ENCODE data around the gene XRCC3. TPM values are rescaled to one million over a fixed set of nuclear protein-coding genes. Genes with fewer than 3 reads are reported as not detected.

Gene XRCC3
- total RNA-seq, 1 experiment from 2014 or later: 46.7 TPM

GRCh38 chr14:103714063-103714724, 1.1 kb downstream of the XRCC3 start:
- peaks cover 4% of the 10 kb centered on the region; the same call in 1 of the 2 replicates for H3K36me3 Mint-ChIP-seq
- CTCF ChIA-PET: interaction anchor here (1.8 kb wide), 1 partner anchor 187 kb away, joined by 6 read pairs; no protein-coding TSS in a partner anchor

More at GRCh38 chr14:103714063-103714724, 1.1 kb downstream of the XRCC3 start:
- DNase-seq (ENCODE audit: low spot score): no peak
- POLR2A ChIA-PET: no interaction called here
- peak overlapping the region; percentile 77 for H3K4me3 Mint-ChIP-seq
- H3K9me3 Mint-ChIP-seq: no peaks in the 10 kb centered on the region
- no peak for TF ChIP-seq ZNF532 (CRISPR knock-in tag; IDR thresholded peaks at IDR 0.05; ENCODE audit: borderline replicate concordance)
- TF ChIP-seq ATF6 (CRISPR knock-in tag; IDR thresholded peaks at IDR 0.05): no peak
- TF ChIP-seq CDX4 (CRISPR knock-in tag; IDR thresholded peaks at IDR 0.05; ENCODE audit: borderline replicate concordance): no peak
- TF ChIP-seq CTCF (IDR thresholded peaks at IDR 0.05): no peak
- no peak for TF ChIP-seq ZSCAN18 (CRISPR knock-in tag; IDR thresholded peaks at IDR 0.05)
- peak; percentile 79 for TF ChIP-seq ZNF121 (CRISPR knock-in tag; IDR thresholded peaks at IDR 0.05)
- TF ChIP-seq NFE2L1 (CRISPR knock-in tag; IDR thresholded peaks at IDR 0.05): no peak
- TF ChIP-seq ZNF317 (CRISPR knock-in tag; IDR thresholded peaks at IDR 0.05; ENCODE audit: borderline replicate concordance, low read depth): no peak
- TF ChIP-seq KAT7 (CRISPR knock-in tag; IDR thresholded peaks at IDR 0.05; ENCODE audit: borderline replicate concordance): no peak
- no peak for ATAC-seq
- peak overlapping the region; percentile 37 for H3K27ac Mint-ChIP-seq
- H3K4me1 Mint-ChIP-seq: peaks cover 41% of the 10 kb centered on the region
- peaks cover 2% of the 10 kb centered on the region; the same call in 1 of the 2 replicates for H3K27me3 Mint-ChIP-seq (ENCODE audit: low read depth)

All from WTC11 (cell line).